Fibroblast of the aortic adventitia (primary cell): ENCODE data around the gene SMKR1. TPM values are rescaled to one million over a fixed set of nuclear protein-coding genes. Genes with fewer than 3 reads are reported as not detected.

Source experiments
- DNase-seq: peaks from one replicate; pipeline ENCODE4 v3.0.0-alpha.2; 2010; ENCODE audit warnings: low read depth
- H3K4me3 ChIP-seq: 2 replicates; pipeline ENCODE4 v1.5.1; 2011; ENCODE audit warnings: low read depth, mild to moderate bottlenecking, control low read depth, low read length, moderate library complexity
- total RNA-seq: library from RNA; depleted of rRNA; stranded (reverse); fragments of >200 nt; gene quantifications from 2 replicates; pipeline ENCODE4 v1.2.3, GENCODE V29; 2012; ENCODE audit warnings: low replicate concordance
- TF ChIP-seq, protein P1 (sequence below): IDR thresholded peaks from 2 replicates; pipeline ENCODE4 v1.5.1; 2011; ENCODE audit warnings: mild to moderate bottlenecking, low read length, control low read depth, inconsistent platforms; ENCODE audit not compliant: insufficient read depth

Gene SMKR1
- total RNA-seq, 1 donor: 0.72 TPM

DNA sequence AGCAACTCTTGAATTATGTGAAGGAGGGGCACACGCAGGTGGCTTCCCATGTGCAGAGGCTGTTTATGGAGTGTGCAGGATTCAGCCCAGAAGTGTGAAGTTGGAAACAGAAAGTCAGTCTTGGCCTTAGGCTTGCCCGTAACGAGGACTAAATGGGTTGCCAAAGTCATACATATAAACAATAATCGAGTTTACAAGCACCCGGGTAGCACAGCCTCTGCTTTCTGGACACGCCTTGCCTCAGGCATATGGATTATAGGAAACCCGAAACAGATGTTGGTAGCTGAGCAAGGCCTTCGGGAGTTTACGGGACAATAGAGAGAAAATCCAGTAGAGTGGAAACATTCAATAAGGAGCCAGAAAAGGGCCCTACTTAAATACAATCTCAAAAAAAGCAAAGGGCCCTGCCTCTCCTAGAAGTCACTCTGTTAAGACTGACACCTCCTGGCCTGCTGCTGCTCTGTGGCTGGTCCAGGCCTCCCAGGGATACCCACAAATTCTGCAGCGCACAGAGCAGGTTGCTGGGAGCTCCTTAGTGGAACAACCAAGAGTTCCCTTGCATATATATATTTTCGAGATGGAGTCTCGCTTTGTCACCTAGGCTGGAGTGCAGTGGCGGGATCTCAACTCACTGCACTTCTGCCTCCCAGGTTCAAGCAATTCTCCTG, 48.5 kb downstream of the SMKR1 start:
- no peak overlapping the region for H3K4me3 ChIP-seq

DNA sequence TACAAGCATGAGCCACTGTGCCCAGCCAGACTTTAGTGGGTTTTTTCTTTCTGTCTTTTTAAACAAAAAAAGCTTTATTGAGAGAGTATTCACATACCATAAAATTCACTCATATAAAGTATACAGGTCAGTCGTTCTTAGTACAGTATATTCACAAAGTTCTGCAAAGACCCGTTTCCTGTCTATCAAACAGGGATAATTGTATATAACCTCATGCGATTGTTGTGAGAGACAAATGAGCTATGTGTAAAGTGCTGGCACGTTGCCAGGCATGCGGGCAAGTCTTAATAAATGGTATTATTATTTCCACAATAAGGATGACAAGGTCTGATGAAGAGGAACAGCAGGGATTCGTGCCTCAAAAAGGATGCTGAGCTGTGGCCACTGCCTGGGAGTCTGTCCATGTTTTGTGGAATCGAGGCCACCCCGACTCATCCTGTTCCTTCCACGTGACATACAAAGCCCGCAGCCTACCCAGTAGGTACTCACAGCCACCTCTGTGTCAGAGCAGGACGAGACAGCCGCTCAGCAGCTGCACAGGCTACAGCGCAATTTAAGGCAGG, 51.6 kb downstream of the SMKR1 start:
- TF ChIP-seq, protein P1, sequence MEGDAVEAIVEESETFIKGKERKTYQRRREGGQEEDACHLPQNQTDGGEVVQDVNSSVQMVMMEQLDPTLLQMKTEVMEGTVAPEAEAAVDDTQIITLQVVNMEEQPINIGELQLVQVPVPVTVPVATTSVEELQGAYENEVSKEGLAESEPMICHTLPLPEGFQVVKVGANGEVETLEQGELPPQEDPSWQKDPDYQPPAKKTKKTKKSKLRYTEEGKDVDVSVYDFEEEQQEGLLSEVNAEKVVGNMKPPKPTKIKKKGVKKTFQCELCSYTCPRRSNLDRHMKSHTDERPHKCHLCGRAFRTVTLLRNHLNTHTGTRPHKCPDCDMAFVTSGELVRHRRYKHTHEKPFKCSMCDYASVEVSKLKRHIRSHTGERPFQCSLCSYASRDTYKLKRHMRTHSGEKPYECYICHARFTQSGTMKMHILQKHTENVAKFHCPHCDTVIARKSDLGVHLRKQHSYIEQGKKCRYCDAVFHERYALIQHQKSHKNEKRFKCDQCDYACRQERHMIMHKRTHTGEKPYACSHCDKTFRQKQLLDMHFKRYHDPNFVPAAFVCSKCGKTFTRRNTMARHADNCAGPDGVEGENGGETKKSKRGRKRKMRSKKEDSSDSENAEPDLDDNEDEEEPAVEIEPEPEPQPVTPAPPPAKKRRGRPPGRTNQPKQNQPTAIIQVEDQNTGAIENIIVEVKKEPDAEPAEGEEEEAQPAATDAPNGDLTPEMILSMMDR: no peak
- DNase-seq: peak; percentile 16
- H3K4me3 ChIP-seq: no peak overlapping the region

More for the DNA sequence above, 48.5 kb downstream of the SMKR1 start:
- DNase-seq: no peak
- TF ChIP-seq, protein P1: no peak

DNA sequence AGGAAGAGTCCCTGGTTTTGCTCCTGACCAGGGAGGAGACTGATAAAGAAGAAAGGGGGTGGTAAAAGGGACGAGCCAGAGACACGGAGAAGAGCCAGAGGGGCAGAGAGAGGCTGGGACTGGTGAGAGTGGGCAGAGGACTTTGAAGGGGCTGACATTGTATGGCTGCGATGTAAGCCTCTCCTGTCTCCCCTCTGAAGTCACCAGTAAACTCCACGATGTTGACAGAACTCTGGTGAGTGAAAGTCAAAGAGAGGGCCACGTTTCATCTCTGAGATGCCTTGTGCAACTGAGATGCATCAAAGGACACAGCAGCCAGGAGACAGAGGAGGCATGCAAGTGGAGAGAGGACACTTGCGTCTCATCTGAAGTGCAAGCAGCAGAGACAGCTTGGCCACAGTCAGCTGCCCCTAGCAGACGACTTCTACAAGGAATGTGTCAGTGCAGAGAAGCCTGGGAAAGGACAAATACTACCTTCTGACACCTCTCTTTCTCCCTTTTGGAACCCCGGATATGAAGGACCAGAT, 54.3 kb downstream of the SMKR1 start:
- no peak overlapping the region for H3K4me3 ChIP-seq
- TF ChIP-seq, protein P1: no peak

DNA sequence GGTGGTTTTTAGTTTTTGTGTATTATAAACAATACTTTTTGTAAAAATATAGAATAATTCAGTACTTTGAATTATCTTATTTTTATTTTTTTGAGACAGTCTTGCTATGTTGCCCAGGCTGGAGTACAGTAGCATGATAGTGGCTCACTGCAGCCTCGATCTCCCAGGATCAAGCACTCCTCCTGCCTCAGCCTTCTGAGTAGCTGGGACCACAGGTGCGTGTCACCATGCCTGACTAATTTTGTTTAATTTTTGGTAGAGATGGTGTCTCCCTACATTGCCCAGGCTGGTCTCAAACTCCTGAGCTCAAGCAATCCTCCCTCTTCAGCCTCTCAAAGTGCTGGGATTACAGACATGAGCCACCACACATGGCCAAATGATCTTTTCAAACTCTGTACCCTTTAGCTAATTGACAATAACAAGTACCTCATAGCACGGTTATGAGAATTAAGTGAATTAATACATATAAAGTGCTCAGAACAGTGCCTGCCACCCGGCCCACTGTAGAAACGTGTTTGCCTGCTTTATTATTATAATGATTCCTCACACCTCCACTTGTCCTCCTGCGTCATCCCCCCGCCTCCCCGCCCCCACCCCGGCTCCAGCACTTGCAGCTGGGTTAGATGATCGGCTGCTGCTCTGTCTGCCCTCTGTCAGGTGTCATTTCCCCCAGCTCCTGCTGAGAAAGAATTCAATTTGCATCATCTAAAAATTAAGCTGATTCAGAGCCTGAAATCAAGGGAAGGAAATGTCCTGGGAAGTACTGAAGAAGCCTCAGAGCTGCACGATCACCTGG, 55.6 kb downstream of the SMKR1 start:
- H3K4me3 ChIP-seq: no peak overlapping the region
- DNase-seq: no peak
- TF ChIP-seq, protein P1: no peak

More for the DNA sequence above, 54.3 kb downstream of the SMKR1 start:
- no peak for DNase-seq

DNA sequence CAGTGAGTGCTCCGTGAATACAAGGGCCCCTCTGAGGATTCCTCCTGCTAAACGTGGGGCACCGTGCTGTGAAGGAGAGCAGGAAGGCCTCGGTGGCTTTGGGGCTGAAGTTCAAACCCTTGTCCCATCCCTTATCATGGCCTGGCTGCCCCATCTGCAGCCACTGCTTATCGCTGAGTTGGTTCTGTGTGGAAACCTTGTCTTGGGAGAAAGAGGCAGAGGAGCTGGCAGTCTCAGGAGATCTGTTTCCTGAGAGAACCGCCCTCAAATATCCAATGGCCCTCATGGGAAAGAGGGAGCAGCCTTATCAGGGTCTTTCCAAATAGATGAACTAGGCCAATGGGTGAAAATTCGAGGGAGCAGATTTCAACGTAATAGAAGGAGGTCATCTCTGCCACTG, 57.2 kb downstream of the SMKR1 start:
- no peak overlapping the region for H3K4me3 ChIP-seq
- TF ChIP-seq, protein P1: no peak
- DNase-seq: no peak

DNA sequence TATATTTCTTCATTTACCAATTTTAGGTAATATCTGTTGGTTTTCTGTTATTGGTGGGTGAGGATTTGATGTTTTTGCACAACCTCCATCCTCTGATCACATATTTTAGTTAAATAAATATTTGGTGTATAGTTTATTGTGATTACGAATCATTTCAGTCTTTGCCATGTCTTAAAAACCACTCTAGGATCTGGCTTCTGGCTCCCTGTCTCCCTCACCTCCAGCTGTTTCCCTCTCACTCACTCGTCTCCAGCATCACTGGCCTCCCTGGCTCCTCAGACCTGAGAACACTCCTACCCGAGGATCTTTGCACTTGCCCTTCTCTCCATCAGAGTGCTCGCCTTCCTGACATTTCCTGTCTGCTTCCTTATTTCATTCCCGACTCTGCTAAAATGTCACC, 58.5 kb downstream of the SMKR1 start:
- no peak overlapping the region for H3K4me3 ChIP-seq
- TF ChIP-seq, protein P1: no peak
- DNase-seq: no peak
